ENCODE data around the gene P3H4. TPM values are rescaled to one million over a fixed set of nuclear protein-coding genes. Genes with fewer than 3 reads are reported as not detected.

The P3H4 gene
- total and polyA plus RNA-seq, 12 donors, result 2.0 to 7.5 (median 3.9) TPM

- ATAC-seq (no peak), DNase-seq (no peak)
- WGBS, 2 donors, result 86% methylated on average over 6 of the region's 6 CpGs
- Histone ChIP-seq H3K9me3 (no peaks in the 10 kb centered on the region), H3K4me1 (no peaks in the 10 kb centered on the region), H3K27ac (no peak overlapping the region), H3K36me3 (peaks cover 15 to 100% (median 89%) of the 10 kb centered on the region in 9 donors), H3K4me3 (no peak overlapping the region), H3K27me3 (no peaks in the 10 kb centered on the region)
- TF ChIP-seq CTCF (IDR thresholded peaks at IDR 0.05), result no peak
- intact Hi-C loops (cut with DNase I), result no loop called here
Observed at GRCh38 chr17:41760878-41761277, 50.9 kb downstream of the P3H4 start.

GRCh38 chr17:41758601-41759000 lies 53.1 kb downstream of the P3H4 start:
- ATAC-seq (no peak), DNase-seq (no peak)
- 57 to 67% methylated on average over 9 of the region's 9 CpGs for WGBS, 2 donors
- no peaks in the 10 kb centered on the region for H3K27me3 ChIP-seq
- peaks cover 12 to 100% (median 79%) of the 10 kb centered on the region in 9 donors for H3K36me3 ChIP-seq
- no peaks in the 10 kb centered on the region for H3K9me3 ChIP-seq
- H3K27ac ChIP-seq, result no peak overlapping the region
- intact Hi-C loops (cut with DNase I), result no loop called here
- no peak overlapping the region for H3K4me3 ChIP-seq
- no peak for TF ChIP-seq CTCF (IDR thresholded peaks at IDR 0.05)
- no peaks in the 10 kb centered on the region for H3K4me1 ChIP-seq

- ATAC-seq (peak in 1 of 8 donors; percentile 6), DNase-seq (no peak)
- Histone ChIP-seq H3K4me3 (no peak overlapping the region), H3K36me3 (peaks cover 0 to 68% (median 41%) of the 10 kb centered on the region in 9 donors), H3K9me3 (no peaks in the 10 kb centered on the region), H3K27me3 (no peaks in the 10 kb centered on the region), H3K27ac (no peak overlapping the region), H3K4me1 (no peaks in the 10 kb centered on the region)
- no peak for TF ChIP-seq CTCF (IDR thresholded peaks at IDR 0.05)
- WGBS, 2 donors, result 77 to 81% methylated on average over 12 of the region's 12 CpGs
- intact Hi-C loops (cut with DNase I), result no loop called here
Observed at GRCh38 chr17:41754066-41754465, 57.7 kb downstream of the P3H4 start.

Other genes starting within 250 kb of the P3H4 start
- gene KRT9, start 239.9 kb downstream of the P3H4 start, total RNA-seq, result not detected
- gene KRT9, start 239.9 kb downstream of the P3H4 start, polyA plus RNA-seq, result not detected
- not detected for gene KRT14, start 225.1 kb downstream of the P3H4 start, total RNA-seq
- gene KRT14, start 225.1 kb downstream of the P3H4 start, polyA plus RNA-seq, result under 1 TPM in 1 of 2 donors, not detected in 1; 0.30 TPM
- under 1 TPM in 1 of 10 donors, not detected in 9; 0.15 TPM for gene KRT16, start 199.2 kb downstream of the P3H4 start, total RNA-seq
- under 1 TPM; 0.12 to 0.44 TPM for gene KRT16, start 199.2 kb downstream of the P3H4 start, polyA plus RNA-seq
- not detected for gene KRT17, start 187.4 kb downstream of the P3H4 start, total RNA-seq
- under 1 TPM in 1 of 2 donors, not detected in 1; 0.07 TPM for gene KRT17, start 187.4 kb downstream of the P3H4 start, polyA plus RNA-seq
- 1,000 to 10,000 TPM; 1,115 to 1,330 (median 1,284) TPM for gene EIF1, start 123.1 kb downstream of the P3H4 start, total RNA-seq
- 1,000 to 10,000 TPM in 1 of 2 donors, 100 to 1,000 TPM in 1; 551 to 1,123 TPM for gene EIF1, start 123.1 kb downstream of the P3H4 start, polyA plus RNA-seq
- not detected for gene GAST, start 99.6 kb downstream of the P3H4 start, total RNA-seq
- gene GAST, start 99.6 kb downstream of the P3H4 start, polyA plus RNA-seq, result not detected
- under 1 TPM in 1 of 10 donors, not detected in 9; 0.18 TPM for gene HAP1, start 77.3 kb downstream of the P3H4 start, total RNA-seq
- gene HAP1, start 77.3 kb downstream of the P3H4 start, polyA plus RNA-seq, result under 1 TPM in 1 of 2 donors, not detected in 1; 0.03 TPM
- 100 to 1,000 TPM; 113 to 217 (median 156) TPM for gene JUP, start 25.2 kb downstream of the P3H4 start, total RNA-seq
- gene JUP, start 25.2 kb downstream of the P3H4 start, polyA plus RNA-seq, result 10 to 100 TPM; 80.2 to 95.8 TPM
- 10 to 100 TPM in 4 of 10 donors, 1 to 10 TPM in 6; 4.8 to 31.8 (median 8.7) TPM for gene FKBP10, start 1.1 kb upstream of the P3H4 start, total RNA-seq
- gene FKBP10, start 1.1 kb upstream of the P3H4 start, polyA plus RNA-seq, result 10 to 100 TPM; 27.8 to 29.3 TPM
- gene NT5C3B, start 24.3 kb upstream of the P3H4 start, total RNA-seq, result 10 to 100 TPM; 14.5 to 25.0 (median 20.5) TPM
- gene NT5C3B, start 24.3 kb upstream of the P3H4 start, polyA plus RNA-seq, result 10 to 100 TPM; 42.1 to 48.5 TPM
- gene KLHL10, start 25.9 kb upstream of the P3H4 start, total RNA-seq, result under 1 TPM in 4 of 10 donors, not detected in 6; 0.12 to 0.25 (median 0.18) TPM
- gene KLHL10, start 25.9 kb upstream of the P3H4 start, polyA plus RNA-seq, result under 1 TPM in 1 of 2 donors, not detected in 1; 0.01 TPM
- 1 to 10 TPM; 2.1 to 4.9 (median 3.6) TPM for gene KLHL11, start 53.5 kb upstream of the P3H4 start, total RNA-seq
- gene KLHL11, start 53.5 kb upstream of the P3H4 start, polyA plus RNA-seq, result 1 to 10 TPM; 1.4 TPM
- gene ACLY, start 107.0 kb upstream of the P3H4 start, total RNA-seq, result 10 to 100 TPM; 22.0 to 42.2 (median 25.2) TPM
- 10 to 100 TPM; 12.1 to 27.0 TPM for gene ACLY, start 107.0 kb upstream of the P3H4 start, polyA plus RNA-seq
- gene ODAD4, start 118.7 kb upstream of the P3H4 start, total RNA-seq, result 1 to 10 TPM in 3 of 10 donors, under 1 TPM in 7; 0.23 to 1.6 (median 0.63) TPM
- gene ODAD4, start 118.7 kb upstream of the P3H4 start, polyA plus RNA-seq, result 1 to 10 TPM; 1.2 to 1.5 TPM
- gene CNP, start 154.8 kb upstream of the P3H4 start, total RNA-seq, result 10 to 100 TPM; 19.4 to 42.7 (median 26.2) TPM
- 10 to 100 TPM; 17.2 to 25.6 TPM for gene CNP, start 154.8 kb upstream of the P3H4 start, polyA plus RNA-seq
- gene DNAJC7, start 205.5 kb upstream of the P3H4 start, total RNA-seq, result 10 to 100 TPM; 68.8 to 90.0 (median 80.5) TPM
- 100 to 1,000 TPM in 1 of 2 donors, 10 to 100 TPM in 1; 93.7 to 121 TPM for gene DNAJC7, start 205.5 kb upstream of the P3H4 start, polyA plus RNA-seq
- gene NKIRAS2, start 208.1 kb upstream of the P3H4 start, total RNA-seq, result 10 to 100 TPM; 50.1 to 64.1 (median 57.2) TPM
- 10 to 100 TPM; 51.4 to 61.2 TPM for gene NKIRAS2, start 208.1 kb upstream of the P3H4 start, polyA plus RNA-seq
- gene C17orf113, start 238.7 kb upstream of the P3H4 start, total RNA-seq, result 1 to 10 TPM in 3 of 10 donors, under 1 TPM in 7; 0.46 to 1.2 (median 0.88) TPM
- gene C17orf113, start 238.7 kb upstream of the P3H4 start, polyA plus RNA-seq, result 1 to 10 TPM in 1 of 2 donors, under 1 TPM in 1; 0.26 to 1.2 TPM

All from heart right ventricle (tissue), 16 donors.